Lower leg skin (tissue), 3 donors: ENCODE results near the gene ARHGAP44.
"Not testable (repeated sequence)": the region's sequence is repeated elsewhere in the genome, so short reads cannot be mapped to it uniquely, and the experiment has no call there.

Experiments used
- CTCF ChIP-seq, 3 donors: fragments of 450-650 bp; IDR thresholded peaks; one replicate each; pipeline ENCODE4 v1.5.1; 2016; ENCODE audit warnings: antibody characterized with exemption in 3 of 3, mild to moderate bottlenecking in 3 of 3, moderate library complexity in 2 of 3
- POLR2A ChIP-seq, 2 donors: fragments of 450-650 bp; IDR thresholded peaks; one replicate each; pipeline ENCODE4 v1.6.1; 2016 to 2017; ENCODE audit warnings: antibody characterized with exemption in 2 of 2, mild to moderate bottlenecking in 1 of 2, moderate library complexity in 1 of 2

- TF ChIP-seq CTCF, POLR2A (IDR thresholded peaks at IDR 0.05): not testable (repeated sequence)
Measured at GRCh38 chr17:12879096-12879495, 89.8 kb downstream of the ARHGAP44 start.
